Skin epidermis (tissue), 12 donors: ENCODE measurements around the gene RNF125.

ENCODE experiments used
- H3K27ac ChIP-seq, 21 experiments: fragments of 200-600 bp; sonication (generic) in 11 of 21; one replicate each; pipeline ENCODE4 v1.5.0; 2020; ENCODE audit warnings: mild to moderate bottlenecking in 3 of 21, inconsistent platforms in 2 of 21, moderate library complexity in 2 of 21
- H3K4me3 ChIP-seq, 7 experiments: fragments of 200-600 bp; sonication (generic) in 2 of 7; one replicate each; pipeline ENCODE4 v1.5.0; 2020; ENCODE audit warnings: inconsistent platforms in 2 of 7, mild to moderate bottlenecking in 2 of 7, moderate library complexity in 1 of 7

Gene RNF125

DNA sequence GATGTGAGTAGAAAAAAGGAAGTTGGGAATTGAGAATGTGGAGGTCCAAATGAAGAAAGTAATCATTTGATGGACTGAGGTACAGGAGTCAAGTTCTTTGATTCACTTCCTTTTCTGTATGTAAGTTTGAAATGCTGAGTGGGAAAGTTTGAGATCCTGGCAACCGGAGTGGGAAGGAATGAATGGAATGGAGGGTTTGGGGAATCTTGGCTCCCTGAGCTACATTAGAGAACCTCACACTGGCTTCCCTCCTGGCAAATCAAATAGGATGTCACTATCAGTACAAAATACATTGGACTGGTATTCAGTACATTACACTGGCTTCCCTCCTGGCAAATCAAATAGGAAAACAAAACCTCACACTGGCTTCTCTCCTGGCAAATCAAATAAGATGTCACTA is 63.3 kb downstream of the RNF125 start:
- Histone ChIP-seq H3K27ac (no peak overlapping the region), H3K4me3 (no peak overlapping the region)

DNA sequence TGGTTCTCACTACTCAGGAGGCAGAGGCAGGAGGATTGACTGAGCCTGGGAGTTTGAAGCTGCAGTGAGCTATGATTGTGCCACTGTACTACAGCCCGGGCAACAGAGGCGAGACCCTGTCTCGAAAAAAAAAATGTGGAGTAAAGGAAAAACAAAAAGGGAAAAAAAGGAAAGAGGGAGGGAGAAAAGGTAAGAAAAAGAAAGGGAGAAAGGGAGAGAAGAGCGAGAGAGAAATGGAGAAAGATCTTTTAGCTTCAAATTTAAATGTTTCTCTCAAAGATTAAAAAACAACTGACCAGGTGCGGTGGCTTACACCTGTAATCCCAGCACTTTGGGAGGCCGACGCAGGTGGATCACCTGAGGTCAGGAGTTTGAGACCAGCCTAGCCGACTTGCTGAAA is 65.2 kb downstream of the RNF125 start:
- Histone ChIP-seq H3K4me3 (no peak overlapping the region), H3K27ac (peak overlapping the region in 3 of 21 experiments; percentile 32 to 87 (median 86))

DNA sequence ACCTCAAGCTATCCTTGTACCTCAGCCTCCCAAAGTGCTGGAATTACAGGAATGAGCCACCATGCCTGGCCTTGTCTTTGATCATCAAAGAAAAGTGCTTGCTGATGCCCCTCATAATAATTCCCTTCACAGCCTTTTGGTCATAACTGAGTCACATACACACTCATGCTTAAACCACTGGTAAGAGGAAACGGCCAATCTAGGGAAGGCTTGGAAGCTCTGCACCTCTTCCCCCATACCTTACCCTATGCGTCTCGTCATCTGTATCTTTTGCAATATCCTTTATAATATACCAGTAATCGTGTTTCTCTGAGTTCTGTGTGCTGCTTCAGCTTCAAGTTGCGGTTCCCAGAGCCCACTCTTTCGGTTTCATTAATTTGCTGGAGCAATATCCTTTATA is 68.3 kb downstream of the RNF125 start:
- Histone ChIP-seq H3K27ac (peak overlapping the region in 4 of 21 experiments; percentile 2 to 88 (median 86)), H3K4me3 (no peak overlapping the region)

DNA sequence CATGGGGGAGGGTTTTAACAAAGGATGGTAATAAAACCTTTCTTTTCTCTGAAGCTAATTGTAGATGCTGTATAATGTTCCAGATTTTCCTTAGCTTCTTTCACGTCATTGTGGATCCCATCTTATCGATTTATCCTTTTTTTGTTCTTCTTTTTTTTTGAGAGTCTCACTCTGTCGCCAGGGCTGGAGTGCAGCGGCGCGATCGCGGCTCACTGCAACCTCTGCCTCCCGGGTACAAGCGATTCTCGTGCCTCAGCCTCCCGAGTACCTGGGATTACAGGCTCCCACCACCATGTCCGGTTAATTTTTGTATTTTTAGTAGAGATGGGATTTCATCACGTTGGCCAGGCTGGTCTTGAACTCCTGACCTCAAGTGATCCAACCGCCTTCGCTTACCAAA is 72.2 kb downstream of the RNF125 start:
- H3K27ac ChIP-seq, result peak overlapping the region in 1 of 21 experiments; percentile 98
- peak overlapping the region in 1 of 7 experiments; percentile 69 for H3K4me3 ChIP-seq

DNA sequence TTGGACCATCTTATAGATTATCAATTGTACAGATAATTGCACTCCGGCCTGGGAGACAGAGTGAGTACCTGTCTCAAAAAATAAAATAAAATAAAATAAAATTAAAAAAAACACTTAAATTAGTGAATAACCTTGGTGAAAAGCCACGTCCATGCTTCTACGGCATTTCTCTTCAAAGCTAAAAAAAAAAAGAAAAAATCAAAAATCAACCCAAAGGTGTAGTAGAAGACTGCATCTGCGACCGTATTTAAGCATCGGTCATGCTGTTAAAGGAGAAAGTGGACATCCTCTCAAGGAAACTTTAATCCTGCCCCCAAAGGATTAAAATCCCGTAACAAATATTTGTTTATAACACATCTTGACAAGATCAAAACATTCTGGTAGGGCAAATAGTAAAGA is 72.7 kb downstream of the RNF125 start:
- Histone ChIP-seq H3K4me3 (peak overlapping the region; percentile 61 to 95 (median 88)), H3K27ac (peak overlapping the region; percentile 92 to 100 (median 98))

DNA sequence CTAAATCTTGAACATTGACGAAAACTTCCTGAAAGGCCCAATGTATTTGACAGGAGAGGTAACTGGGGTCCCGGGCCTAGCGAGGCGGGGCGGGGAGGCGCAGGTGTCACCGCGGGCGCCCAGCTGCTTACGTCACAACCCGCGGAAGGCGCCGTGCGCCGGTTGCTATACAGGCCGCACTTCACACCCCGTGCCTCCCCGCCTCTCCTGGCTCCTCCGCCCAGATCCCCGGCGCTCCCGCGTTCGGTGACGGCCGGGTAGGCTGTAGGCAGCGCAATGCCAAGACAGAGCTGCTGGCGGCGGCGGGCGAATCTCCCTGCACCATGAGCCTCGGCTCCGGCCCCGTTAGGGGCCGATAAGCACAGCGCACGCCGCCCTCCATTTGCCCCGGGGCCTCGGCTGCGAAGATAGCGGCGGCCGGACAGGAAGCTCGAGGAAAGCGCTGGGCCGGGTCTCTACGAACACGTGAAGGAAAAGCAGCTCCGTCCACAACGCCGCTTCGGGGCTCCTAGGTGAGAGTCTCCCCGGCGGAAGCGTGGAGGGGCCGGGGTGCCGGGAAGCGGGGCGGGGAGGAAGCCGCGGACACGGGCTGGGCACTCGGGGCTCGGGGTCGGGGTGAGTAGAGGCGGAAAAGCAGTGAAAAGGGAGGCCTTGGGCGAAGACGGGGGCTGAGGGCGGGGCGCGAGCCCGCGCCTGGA is 73.2 kb downstream of the RNF125 start, which contains the start of gene RNF138:
RNF138 (plus strand) TSS at position 151 of the 698 bp plus-strand sequence. CDS start 903 bp downstream, outside the sequence.
- Histone ChIP-seq H3K27ac (peak within 1 kb of the TSS; percentile 92 to 100 (median 98)), H3K4me3 (peak within 1 kb of the TSS; percentile 61 to 95 (median 88))

DNA sequence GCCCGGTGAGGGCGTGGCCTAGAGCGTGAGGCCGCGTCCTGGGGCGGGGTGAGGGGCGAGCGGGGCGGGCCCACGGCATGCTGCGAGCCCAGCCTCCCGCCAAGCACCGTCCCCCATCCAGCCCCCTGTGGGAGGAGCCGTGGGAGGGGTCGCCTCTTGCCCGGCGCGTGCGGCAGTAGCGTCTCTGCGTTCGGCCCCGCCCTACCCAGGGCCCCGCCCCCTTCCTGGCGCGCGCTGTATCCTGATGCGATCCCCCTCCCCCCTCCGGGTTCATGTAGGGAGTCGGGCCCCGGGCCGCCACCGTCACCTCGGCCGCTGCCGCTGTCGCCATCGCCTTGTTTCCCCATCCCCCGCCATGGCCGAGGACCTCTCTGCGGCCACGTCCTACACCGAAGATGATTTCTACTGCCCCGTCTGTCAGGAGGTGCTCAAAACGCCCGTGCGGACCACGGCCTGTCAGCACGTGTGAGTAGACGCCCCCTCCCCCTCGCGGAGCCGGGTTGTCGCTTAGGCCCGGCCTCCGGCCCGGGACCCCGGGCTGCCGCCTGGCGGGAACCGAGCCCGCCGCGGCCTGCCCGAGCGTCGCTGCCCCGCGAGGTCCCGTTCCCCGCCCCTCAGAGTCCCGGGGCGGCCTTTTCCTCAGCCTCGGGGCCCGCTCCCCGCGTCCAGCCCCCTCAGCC is 73.9 kb downstream of the RNF125 start:
- Histone ChIP-seq H3K4me3 (peak overlapping the region; percentile 61 to 95 (median 88)), H3K27ac (peak overlapping the region; percentile 92 to 100 (median 98))

DNA sequence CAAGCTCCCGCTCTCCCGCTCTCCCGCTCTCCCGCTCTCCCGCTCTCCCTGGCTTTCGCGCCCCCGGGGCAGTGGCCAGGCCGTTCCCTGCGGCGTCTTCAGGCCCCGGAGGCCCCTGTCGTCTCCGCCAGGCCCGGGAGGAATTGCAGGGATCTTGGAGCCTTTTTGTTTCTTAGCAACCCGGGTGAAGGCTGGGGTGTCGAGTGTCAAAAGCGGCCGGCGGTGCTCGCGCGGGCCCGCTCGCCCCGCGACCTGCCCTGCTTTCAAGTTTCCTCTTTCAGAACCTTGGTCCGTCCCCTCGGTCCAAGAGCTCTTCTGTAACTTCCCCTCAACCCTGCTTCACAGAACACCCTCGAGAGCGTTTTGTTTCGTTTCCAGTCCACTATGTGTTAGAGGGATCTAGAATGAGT is 74.5 kb downstream of the RNF125 start:
- Histone ChIP-seq H3K27ac (peak overlapping the region; percentile 81 to 100 (median 98)), H3K4me3 (peak overlapping the region; percentile 61 to 95 (median 88))

DNA sequence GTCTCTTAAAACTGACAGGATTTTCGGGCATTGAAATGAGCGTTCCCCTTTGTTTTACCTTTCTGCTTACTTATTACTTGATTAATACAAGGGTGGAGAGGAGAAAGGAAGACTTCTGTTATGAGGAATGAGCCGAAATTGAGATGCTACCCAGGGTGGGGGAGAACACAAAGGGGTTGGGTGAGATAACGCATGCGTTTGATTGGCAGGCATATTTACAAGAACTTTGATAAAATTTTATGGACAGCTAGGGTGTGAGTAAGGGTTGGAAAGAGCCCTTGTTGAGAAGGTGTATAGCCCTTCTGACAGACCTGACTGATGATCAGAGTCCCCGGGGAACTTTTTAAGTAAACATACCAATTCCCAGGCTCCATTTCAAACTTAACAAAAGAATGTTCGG is 74.9 kb downstream of the RNF125 start:
- peak overlapping the region; percentile 61 to 95 (median 88) for H3K4me3 ChIP-seq

DNA sequence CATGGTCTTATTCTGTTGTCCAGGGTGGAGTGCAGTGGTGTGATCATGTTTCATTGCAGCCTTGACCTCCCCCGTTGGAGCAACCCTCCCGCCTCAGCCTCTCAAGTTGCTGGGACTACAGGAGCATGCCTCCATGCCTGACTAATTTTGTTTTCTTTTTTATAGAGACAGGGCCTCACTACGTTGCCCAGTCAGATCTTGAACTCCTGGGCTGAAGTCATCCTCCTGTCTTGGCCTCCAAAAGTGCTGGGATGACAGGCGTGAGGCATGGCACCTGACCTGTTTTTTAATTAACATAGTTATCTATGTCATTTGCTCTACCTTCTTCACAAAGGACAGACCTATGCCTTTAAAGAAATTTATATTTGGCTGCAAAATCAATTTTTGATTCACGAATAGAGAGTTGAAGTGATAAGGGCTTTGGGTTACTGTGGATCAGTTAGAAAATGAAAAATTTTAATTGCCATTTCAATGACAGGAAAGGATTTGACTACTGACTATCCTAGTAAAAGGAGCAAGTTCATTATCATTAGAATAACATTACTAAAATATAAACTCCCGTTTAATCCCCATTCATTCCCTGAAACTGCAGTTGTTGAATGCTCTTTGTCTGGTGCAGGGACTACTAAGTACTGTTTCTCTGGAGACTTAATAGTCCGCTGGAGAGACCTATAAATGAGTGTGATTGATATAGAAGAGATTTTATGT is 76.7 kb downstream of the RNF125 start:
- Histone ChIP-seq H3K4me3 (no peak overlapping the region), H3K27ac (no peak overlapping the region)

More for the DNA sequence above, 74.9 kb downstream of the RNF125 start:
- peak overlapping the region in 20 of 21 experiments; percentile 81 to 100 (median 98) for H3K27ac ChIP-seq

DNA sequence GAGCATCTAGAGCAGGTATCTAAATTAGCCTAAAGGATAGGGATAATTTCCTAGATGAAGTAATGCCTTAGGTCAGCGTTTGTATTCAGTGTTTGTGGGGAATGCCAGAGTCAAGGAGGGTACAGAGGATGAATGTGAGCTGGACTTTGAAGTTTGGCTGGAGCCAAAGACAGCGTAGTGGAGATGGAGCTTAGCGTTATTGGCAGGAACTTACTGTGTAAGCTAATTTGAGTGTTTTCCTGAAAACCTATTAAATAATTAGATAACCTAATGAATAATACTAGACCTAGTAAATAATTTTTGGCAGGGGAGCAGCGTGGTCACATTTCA is 77.2 kb downstream of the RNF125 start:
- Histone ChIP-seq H3K27ac (no peak overlapping the region), H3K4me3 (no peak overlapping the region)

DNA sequence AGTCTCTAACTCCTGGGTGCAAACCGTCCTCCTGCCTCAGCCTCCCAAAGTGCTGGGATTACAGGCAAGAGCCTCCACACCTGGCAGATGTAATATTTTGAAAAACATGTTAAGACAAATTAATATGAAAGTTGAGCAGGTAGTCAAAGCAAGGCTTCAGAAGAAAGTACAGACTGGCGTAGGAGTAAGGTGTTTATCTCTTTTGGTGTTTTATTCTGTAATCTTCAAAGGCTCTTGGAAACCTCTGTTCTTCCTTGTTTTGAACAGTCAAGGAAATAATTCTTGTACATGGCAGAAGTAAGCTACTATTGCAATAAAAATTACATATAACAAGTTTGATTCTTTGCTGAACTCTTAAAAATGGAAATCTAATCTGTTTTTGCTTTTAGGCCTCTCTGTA is 78.3 kb downstream of the RNF125 start:
- H3K4me3 ChIP-seq, result no peak overlapping the region
- H3K27ac ChIP-seq, result peak overlapping the region in 1 of 21 experiments; percentile 34

DNA sequence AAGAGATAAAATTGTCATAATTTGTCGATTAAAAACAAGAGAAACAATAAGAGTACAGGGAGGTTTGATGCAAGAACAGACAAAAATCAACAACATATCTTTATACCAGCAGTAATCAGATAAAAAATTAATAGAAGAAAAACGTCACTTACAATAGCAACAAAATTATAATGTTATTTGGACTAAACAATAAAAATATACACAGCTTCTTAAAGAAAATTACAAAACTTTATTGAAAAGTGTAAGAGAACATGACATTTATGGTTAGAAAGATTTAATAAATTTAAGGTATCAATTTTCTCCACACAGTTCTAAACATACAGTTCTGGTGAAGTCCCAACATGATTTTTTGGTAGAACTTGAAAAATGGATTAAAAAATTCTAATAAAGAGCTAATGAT is 85.9 kb downstream of the RNF125 start:
- H3K27ac ChIP-seq, result no peak overlapping the region
- H3K4me3 ChIP-seq, result no peak overlapping the region

DNA sequence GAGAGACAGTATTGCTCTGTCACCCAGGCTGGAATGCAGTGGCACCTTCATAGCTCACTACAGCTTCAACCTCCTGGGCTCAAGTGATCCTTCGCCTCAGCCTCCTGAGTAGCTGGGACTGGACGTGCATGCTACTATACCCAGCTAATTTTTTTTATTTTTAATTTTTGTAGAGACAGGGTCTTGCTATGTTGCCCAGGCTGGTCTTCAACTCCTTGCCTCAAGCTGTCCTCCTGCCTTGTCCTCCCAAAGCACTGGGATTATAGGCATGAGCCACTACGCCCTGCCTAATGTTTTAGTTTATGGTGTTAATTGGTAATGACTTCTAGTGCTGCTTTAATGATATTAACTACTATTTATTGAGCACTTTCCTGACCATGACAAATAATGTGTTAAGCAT is 91.4 kb downstream of the RNF125 start:
- Histone ChIP-seq H3K4me3 (no peak overlapping the region), H3K27ac (no peak overlapping the region)

DNA sequence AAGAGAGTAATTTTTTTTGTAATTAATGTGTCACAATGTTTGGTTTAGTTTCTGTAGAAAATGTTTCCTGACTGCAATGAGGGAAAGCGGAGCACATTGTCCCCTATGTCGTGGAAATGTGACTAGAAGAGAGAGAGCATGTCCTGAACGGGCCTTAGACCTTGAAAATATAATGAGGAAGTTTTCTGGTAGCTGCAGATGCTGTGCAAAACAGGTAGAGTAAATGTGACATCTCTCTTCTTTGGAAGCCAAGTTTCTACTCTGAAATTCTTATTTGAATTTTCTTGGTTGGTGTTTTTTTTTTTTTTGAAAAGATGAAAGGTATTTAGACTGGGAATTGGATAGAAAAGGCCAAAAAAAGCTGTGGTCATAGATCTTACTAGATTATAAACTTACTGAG is 93.1 kb downstream of the RNF125 start:
- no peak overlapping the region for H3K27ac ChIP-seq
- no peak overlapping the region for H3K4me3 ChIP-seq

DNA sequence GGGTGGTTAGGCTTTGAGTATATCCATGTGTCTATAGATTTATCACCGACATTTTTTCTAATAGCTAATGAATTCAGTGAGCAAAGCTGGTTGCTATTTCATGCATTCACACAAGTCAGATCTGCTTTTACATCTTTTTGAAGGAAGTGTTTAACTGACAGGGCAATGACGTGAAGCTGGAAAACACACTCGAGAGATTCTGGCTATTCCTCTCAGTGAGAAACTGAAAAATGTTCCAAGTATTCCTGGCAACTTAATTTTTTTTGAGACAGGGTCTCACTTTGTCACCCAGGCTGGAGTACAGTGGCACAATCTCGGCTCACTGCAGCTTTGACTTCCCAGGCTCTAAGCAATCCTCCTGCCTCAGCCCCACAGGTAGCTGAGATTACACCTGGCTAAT is 94.2 kb downstream of the RNF125 start:
- Histone ChIP-seq H3K27ac (no peak overlapping the region), H3K4me3 (no peak overlapping the region)

DNA sequence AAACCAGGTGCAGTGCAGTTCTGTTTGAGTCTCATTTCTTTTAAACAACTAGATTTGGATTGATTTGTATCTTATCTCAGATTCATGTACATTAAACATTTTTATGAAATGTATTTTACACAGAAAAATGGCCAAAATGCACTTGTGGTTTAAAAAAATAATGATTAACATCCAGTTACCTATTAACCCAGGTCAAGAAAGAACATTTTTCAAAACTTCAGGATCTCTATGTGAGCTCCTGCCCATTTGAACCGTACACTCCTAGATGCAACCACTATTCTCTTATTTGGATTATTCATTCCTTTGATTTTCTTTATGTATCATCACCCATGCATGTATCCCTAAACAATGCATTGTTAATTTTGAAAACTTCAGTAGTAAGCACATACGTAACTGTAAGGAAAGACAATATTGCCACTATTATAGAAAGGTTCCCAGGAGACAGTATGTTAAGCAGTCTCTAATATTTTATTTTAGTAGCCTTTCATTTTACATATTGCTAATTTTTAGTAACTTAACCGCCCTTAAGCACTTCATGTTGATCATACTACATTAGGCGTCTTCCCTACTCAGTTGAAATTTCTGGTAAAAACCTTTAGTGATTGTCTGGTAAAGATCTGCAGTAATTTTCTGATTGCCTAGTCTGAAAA is 95.8 kb downstream of the RNF125 start:
- no peak overlapping the region for H3K27ac ChIP-seq

DNA sequence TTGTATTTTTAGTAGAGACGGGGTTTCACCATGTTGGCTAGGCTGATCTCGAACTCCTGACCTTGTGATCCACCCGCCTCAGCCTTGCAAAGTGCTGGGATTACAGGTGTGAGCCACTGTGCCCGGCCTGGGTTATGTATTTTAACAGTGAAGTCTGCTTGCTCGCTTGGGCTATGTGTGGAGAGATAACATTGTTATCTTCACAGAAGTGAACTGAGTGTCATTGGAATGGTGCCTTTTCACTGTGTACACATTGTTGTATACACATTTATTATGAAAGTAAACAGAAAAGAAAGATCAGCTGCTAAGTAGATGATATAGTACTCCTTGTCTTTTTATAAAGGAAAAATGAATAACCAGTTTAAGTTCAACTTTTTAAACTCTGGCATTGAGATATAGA is 103.4 kb downstream of the RNF125 start:
- no peak overlapping the region for H3K27ac ChIP-seq
- H3K4me3 ChIP-seq, result no peak overlapping the region

More for the DNA sequence above, 95.8 kb downstream of the RNF125 start:
- H3K4me3 ChIP-seq, result no peak overlapping the region
